K562 (cell line): ENCODE measurements around the gene HYAL3. TPM values are rescaled to one million over a fixed set of nuclear protein-coding genes. Genes with fewer than 3 reads are reported as not detected.
A peak's percentile ranks its signal among the peaks of the same experiment; 100 is the strongest.

ENCODE experiments used
- ATF1 ChIP-seq, 2 experiments: fragments of 450-650 bp in 1 of 2; IDR thresholded peaks; 2 replicates each; pipeline ENCODE4 v1.6.1; 2016; ENCODE audit warnings: missing compliant biosample characterization in 1 of 2, missing genetic modification characterization in 1 of 2
- CBFA2T3 ChIP-seq: fragments of 450-650 bp; IDR thresholded peaks from 2 replicates; pipeline ENCODE4 v1.6.1; 2017
- FOXA3 ChIP-seq, 2 experiments: fragments of 450-650 bp in 1 of 2; sonication (generic) in 1 of 2; formaldehyde crosslinking; IDR thresholded peaks in 1 of 2; conservative IDR thresholded peaks in 1 of 2; 2 replicates each; pipeline versions ENCODE4 v1.4.0 to v1.8.0; 2020 to 2022; ENCODE audit warnings: mild to moderate bottlenecking in 2 of 2, missing genetic modification reagents in 1 of 2
- FOXK1 ChIP-seq: sonication (generic); formaldehyde crosslinking; IDR thresholded peaks from 2 replicates; pipeline ENCODE4 v1.8.0; 2022; ENCODE audit warnings: missing genetic modification reagents, mild to moderate bottlenecking, borderline replicate concordance
- NFE2L1 ChIP-seq: fragments of 450-650 bp; IDR thresholded peaks from 2 replicates; pipeline ENCODE4 v1.6.1; 2016; ENCODE audit warnings: missing genetic modification characterization, low read depth, mild to moderate bottlenecking, missing compliant biosample characterization, moderate library complexity, borderline replicate concordance
- PHF8 ChIP-seq: fragments of 200-600 bp; sonication (generic); IDR thresholded peaks from 2 replicates; pipeline ENCODE4 v1.6.1; 2012; ENCODE audit warnings: mixed run types, mild to moderate bottlenecking, inconsistent platforms, low read length, moderate library complexity, borderline replicate concordance
- POLR2G ChIP-seq: fragments of 200-400 bp; formaldehyde crosslinking; IDR thresholded peaks from 2 replicates; pipeline ENCODE4 v1.6.1; 2017; ENCODE audit warnings: low read depth, mild to moderate bottlenecking, antibody characterized with exemption, low read length, moderate library complexity
- PPARD ChIP-seq: fragments of 250-450 bp; sonication (Bioruptor Pico); IDR thresholded peaks from 2 replicates; pipeline ENCODE4 v1.8.0; 2022; ENCODE audit warnings: inconsistent platforms, mild to moderate bottlenecking, moderate library complexity
- PRMT5 ChIP-seq: sonication (generic); formaldehyde crosslinking; IDR thresholded peaks from 2 replicates; pipeline ENCODE4 v1.5.0; 2020; ENCODE audit warnings: missing genetic modification reagents
- SMC3 ChIP-seq: conservative IDR thresholded peaks from 2 replicates; pipeline ENCODE4 v1.6.1; 2011; ENCODE audit warnings: low read depth, low read length, improper control_type of control experiment; ENCODE audit not compliant: insufficient read depth
- TCF15 ChIP-seq: fragments of 250-450 bp; sonication (Bioruptor Pico); IDR thresholded peaks from 2 replicates; pipeline ENCODE4 v1.8.0; 2022; ENCODE audit warnings: moderate library complexity, mild to moderate bottlenecking, inconsistent platforms
- THAP7 ChIP-seq: fragments of 250-450 bp; sonication (Bioruptor Pico); IDR thresholded peaks from 2 replicates; pipeline ENCODE4 v1.5.0; 2021
- ZFPM2 ChIP-seq: fragments of 250-450 bp; sonication (Bioruptor Pico); IDR thresholded peaks from 2 replicates; pipeline ENCODE4 v1.5.1; 2022; ENCODE audit warnings: mild to moderate bottlenecking
- ZNF354B ChIP-seq: fragments of 250-450 bp; sonication (Bioruptor Pico); IDR thresholded peaks from 2 replicates; pipeline ENCODE4 v1.4.0; 2020
- ZNF57 ChIP-seq: fragments of 450-650 bp; formaldehyde crosslinking; IDR thresholded peaks from 2 replicates; pipeline ENCODE4 v1.4.0; 2020; ENCODE audit warnings: mild to moderate bottlenecking, moderate library complexity
- polyA plus RNA-seq, 8 experiments: library from polyadenylated mRNA; depleted of rRNA in 4 of 8; stranded (reverse) in 5 of 8; unstranded in 3 of 8; fragments of >200 nt; fragmentation: Nextera tagmentation in 2 of 8; fragmentation: Illumina TruSeq in 1 of 8; extraction: Ambion mirVana in 2 of 8; extraction: Trizol in 1 of 8; gene quantifications; 2 replicates each; pipeline versions ENCODE4 v1.2.1 to v1.2.3, GENCODE V29; 2011 to 2014; ENCODE audit warnings: inconsistent platforms in 1 of 8, missing spikeins in 1 of 8
- total RNA-seq, 7 experiments: library from RNA; depleted of rRNA in 6 of 7; stranded (reverse); fragments of >200 nt in 6 of 7; fragmentation: Illumina TruSeq in 2 of 7; extraction: Trizol in 2 of 7; gene quantifications; 2 replicates each; pipeline versions ENCODE4 v1.2.1 to v1.2.3, GENCODE V29; 2011 to 2021; ENCODE audit warnings: low replicate concordance in 1 of 7
- TF ChIP-seq, protein P1 (sequence below): sonication (generic); formaldehyde crosslinking; IDR thresholded peaks from 2 replicates; pipeline ENCODE4 v1.8.0; 2023; ENCODE audit warnings: missing genetic modification reagents, mild to moderate bottlenecking, borderline replicate concordance
- TF ChIP-seq, protein P2 (sequence below): fragments of 250-450 bp; sonication (Bioruptor Pico); IDR thresholded peaks from 2 replicates; pipeline ENCODE4 v1.9.0; 2021; ENCODE audit warnings: mild to moderate bottlenecking
- TF ChIP-seq, protein P3 (sequence below): fragments of 250-450 bp; sonication (Bioruptor Pico); IDR thresholded peaks from 2 replicates; pipeline ENCODE4 v1.6.1; 2021; ENCODE audit warnings: mild to moderate bottlenecking
- TF ChIP-seq, protein P4 (sequence below): sonication (generic); formaldehyde crosslinking; IDR thresholded peaks from 2 replicates; pipeline ENCODE4 v1.9.0; 2022; ENCODE audit warnings: mild to moderate bottlenecking, missing genetic modification reagents

The HYAL3 gene
- total and polyA plus RNA-seq, 9 of the 15 experiments (the other 6 are each of a cell fraction or from before 2014, with no cell fraction given), result 0.38 to 9.1 (median 6.8) TPM

GRCh38 chr3:50324351-50325112 lies 25.3 kb upstream of the HYAL3 start (continued):
- TF ChIP-seq, protein P1, sequence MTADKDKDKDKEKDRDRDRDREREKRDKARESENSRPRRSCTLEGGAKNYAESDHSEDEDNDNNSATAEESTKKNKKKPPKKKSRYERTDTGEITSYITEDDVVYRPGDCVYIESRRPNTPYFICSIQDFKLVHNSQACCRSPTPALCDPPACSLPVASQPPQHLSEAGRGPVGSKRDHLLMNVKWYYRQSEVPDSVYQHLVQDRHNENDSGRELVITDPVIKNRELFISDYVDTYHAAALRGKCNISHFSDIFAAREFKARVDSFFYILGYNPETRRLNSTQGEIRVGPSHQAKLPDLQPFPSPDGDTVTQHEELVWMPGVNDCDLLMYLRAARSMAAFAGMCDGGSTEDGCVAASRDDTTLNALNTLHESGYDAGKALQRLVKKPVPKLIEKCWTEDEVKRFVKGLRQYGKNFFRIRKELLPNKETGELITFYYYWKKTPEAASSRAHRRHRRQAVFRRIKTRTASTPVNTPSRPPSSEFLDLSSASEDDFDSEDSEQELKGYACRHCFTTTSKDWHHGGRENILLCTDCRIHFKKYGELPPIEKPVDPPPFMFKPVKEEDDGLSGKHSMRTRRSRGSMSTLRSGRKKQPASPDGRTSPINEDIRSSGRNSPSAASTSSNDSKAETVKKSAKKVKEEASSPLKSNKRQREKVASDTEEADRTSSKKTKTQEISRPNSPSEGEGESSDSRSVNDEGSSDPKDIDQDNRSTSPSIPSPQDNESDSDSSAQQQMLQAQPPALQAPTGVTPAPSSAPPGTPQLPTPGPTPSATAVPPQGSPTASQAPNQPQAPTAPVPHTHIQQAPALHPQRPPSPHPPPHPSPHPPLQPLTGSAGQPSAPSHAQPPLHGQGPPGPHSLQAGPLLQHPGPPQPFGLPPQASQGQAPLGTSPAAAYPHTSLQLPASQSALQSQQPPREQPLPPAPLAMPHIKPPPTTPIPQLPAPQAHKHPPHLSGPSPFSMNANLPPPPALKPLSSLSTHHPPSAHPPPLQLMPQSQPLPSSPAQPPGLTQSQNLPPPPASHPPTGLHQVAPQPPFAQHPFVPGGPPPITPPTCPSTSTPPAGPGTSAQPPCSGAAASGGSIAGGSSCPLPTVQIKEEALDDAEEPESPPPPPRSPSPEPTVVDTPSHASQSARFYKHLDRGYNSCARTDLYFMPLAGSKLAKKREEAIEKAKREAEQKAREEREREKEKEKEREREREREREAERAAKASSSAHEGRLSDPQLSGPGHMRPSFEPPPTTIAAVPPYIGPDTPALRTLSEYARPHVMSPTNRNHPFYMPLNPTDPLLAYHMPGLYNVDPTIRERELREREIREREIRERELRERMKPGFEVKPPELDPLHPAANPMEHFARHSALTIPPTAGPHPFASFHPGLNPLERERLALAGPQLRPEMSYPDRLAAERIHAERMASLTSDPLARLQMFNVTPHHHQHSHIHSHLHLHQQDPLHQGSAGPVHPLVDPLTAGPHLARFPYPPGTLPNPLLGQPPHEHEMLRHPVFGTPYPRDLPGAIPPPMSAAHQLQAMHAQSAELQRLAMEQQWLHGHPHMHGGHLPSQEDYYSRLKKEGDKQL (CRISPR knock-in tag), result no peak
- TF ChIP-seq ZNF354B (CRISPR knock-in tag), result no peak
- no peak for TF ChIP-seq NFE2L1 (tag)
- TF ChIP-seq POLR2G, result no peak
- peak; percentile 55 for TF ChIP-seq SMC3
- TF ChIP-seq, protein P2, sequence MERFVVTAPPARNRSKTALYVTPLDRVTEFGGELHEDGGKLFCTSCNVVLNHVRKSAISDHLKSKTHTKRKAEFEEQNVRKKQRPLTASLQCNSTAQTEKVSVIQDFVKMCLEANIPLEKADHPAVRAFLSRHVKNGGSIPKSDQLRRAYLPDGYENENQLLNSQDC (CRISPR knock-in tag), result no peak
- no peak for TF ChIP-seq ZNF57
- TF ChIP-seq FOXA3 (CRISPR knock-in tag; conservative IDR thresholded peaks at IDR 0.05 in 1 of 2, IDR thresholded peaks at IDR 0.05 in 1 of 2), result 0 out of 4 replicates have a peak, but pooled peaks of 1 of the 2 experiments have one; percentile 30
- TF ChIP-seq, protein P3, sequence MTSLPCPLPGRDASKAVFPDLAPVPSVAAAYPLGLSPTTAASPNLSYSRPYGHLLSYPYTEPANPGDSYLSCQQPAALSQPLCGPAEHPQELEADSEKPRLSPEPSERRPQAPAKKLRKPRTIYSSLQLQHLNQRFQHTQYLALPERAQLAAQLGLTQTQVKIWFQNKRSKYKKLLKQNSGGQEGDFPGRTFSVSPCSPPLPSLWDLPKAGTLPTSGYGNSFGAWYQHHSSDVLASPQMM (CRISPR knock-in tag), result no peak
- TF ChIP-seq PHF8, result no peak
- no peak for TF ChIP-seq FOXK1 (CRISPR knock-in tag)
- no peak for TF ChIP-seq ATF1 (CRISPR knock-in tag; IDR thresholded peaks at IDR 0.05)
- TF ChIP-seq ATF1 (tag; IDR thresholded peaks at IDR 0.05), result peak; percentile 36; the same call in 1 of the 2 replicates
- TF ChIP-seq PPARD (CRISPR knock-in tag), result no peak
- no peak for TF ChIP-seq TCF15 (CRISPR knock-in tag)
- no peak for TF ChIP-seq PRMT5 (CRISPR knock-in tag)
- TF ChIP-seq THAP7 (CRISPR knock-in tag), result no peak
- no peak for TF ChIP-seq ZFPM2 (CRISPR knock-in tag)
- TF ChIP-seq CBFA2T3, result peak; percentile 55
- TF ChIP-seq, protein P4, sequence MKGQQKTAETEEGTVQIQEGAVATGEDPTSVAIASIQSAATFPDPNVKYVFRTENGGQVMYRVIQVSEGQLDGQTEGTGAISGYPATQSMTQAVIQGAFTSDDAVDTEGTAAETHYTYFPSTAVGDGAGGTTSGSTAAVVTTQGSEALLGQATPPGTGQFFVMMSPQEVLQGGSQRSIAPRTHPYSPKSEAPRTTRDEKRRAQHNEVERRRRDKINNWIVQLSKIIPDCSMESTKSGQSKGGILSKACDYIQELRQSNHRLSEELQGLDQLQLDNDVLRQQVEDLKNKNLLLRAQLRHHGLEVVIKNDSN (CRISPR knock-in tag), result no peak
